Raji (cell line): ENCODE measurements around the gene PCGF3.

Experiments used
- POLR2A ChIP-seq: IDR thresholded peaks from 2 replicates; pipeline ENCODE4 v1.6.1; 2011; ENCODE audit warnings: low read depth, low read length, control low read depth; ENCODE audit not compliant: insufficient read depth

PCGF3 gene

GRCh38 chr4:819401-820229, 114.0 kb downstream of the PCGF3 start:
- TF ChIP-seq POLR2A, result no peak
